Measurements from ENCODE around the gene AVPR2.

The AVPR2 gene

GRCh38 chrX:153903991-153904957 lies at the start of gene AVPR2:
Gene AVPR2, plus strand, starts transcription at chrX:153904673. Its CDS starts 473 bp downstream, at chrX:153905146.
- DNase-seq = no peak

- DNase-seq = no peak
These were observed 49.8 kb upstream of the AVPR2 start for GRCh38 chrX:153854702-153855101.

- DNase-seq = no peak
These were observed 47.0 kb upstream of the AVPR2 start for GRCh38 chrX:153857348-153857903.

GRCh38 chrX:153861151-153861550 lies 43.3 kb upstream of the AVPR2 start:
- DNase-seq = no peak

GRCh38 chrX:153861733-153862310 lies 42.7 kb upstream of the AVPR2 start:
- DNase-seq = no peak

- DNase-seq = no peak
These were observed 41.9 kb upstream of the AVPR2 start for GRCh38 chrX:153862369-153863250.

- DNase-seq = no peak
These were observed 41.1 kb upstream of the AVPR2 start for GRCh38 chrX:153863251-153863991.

- DNase-seq = no peak
These were observed 40.4 kb upstream of the AVPR2 start for GRCh38 chrX:153864101-153864500.

GRCh38 chrX:153864561-153865320 lies 39.7 kb upstream of the AVPR2 start:
- no peak for DNase-seq

- DNase-seq = no peak
These were observed 39.2 kb upstream of the AVPR2 start for GRCh38 chrX:153865321-153865580.

- DNase-seq = no peak
These were observed 38.8 kb upstream of the AVPR2 start for GRCh38 chrX:153865685-153866084.

GRCh38 chrX:153866302-153867019 lies 38.0 kb upstream of the AVPR2 start:
- no peak for DNase-seq

- no peak for DNase-seq
These were observed 37.3 kb upstream of the AVPR2 start for GRCh38 chrX:153867139-153867538.

GRCh38 chrX:153867671-153868070 lies 36.8 kb upstream of the AVPR2 start:
- DNase-seq = no peak

GRCh38 chrX:153868576-153869472 lies 35.6 kb upstream of the AVPR2 start:
- no peak for DNase-seq

- DNase-seq = no peak
These were observed 34.8 kb upstream of the AVPR2 start for GRCh38 chrX:153869473-153870287.

- DNase-seq = no peak
These were observed 34.2 kb upstream of the AVPR2 start for GRCh38 chrX:153870288-153870690.

- DNase-seq = no peak
These were observed 33.6 kb upstream of the AVPR2 start for GRCh38 chrX:153870791-153871360.

GRCh38 chrX:153871451-153871850 lies 33.0 kb upstream of the AVPR2 start:
- DNase-seq = no peak
